Upper lobe of right lung (tissue), 1 donor: ENCODE data around the gene TYMP. TPM values are rescaled to one million over a fixed set of nuclear protein-coding genes. Genes with fewer than 3 reads are reported as not detected.

ENCODE experiments used
- ATAC-seq: fragments of 200-7000 bp; cut with Tn5 transposase; one replicate; pipeline ENCODE4 v1.9.1; 2020; ENCODE audit warnings: mild to moderate bottlenecking, moderate library complexity
- DNase-seq: peaks from one replicate; pipeline ENCODE4 v3.0.0-alpha.2; 2020
- H3K27ac ChIP-seq: fragments of 200-600 bp; one replicate; pipeline ENCODE4 v1.8.0; 2022
- H3K27me3 ChIP-seq: fragments of 200-600 bp; one replicate; pipeline ENCODE4 v1.8.0; 2022; ENCODE audit warnings: mild to moderate bottlenecking
- H3K36me3 ChIP-seq: fragments of 200-600 bp; one replicate; pipeline ENCODE4 v1.8.0; 2022
- H3K4me1 ChIP-seq: fragments of 200-600 bp; one replicate; pipeline ENCODE4 v1.8.0; 2022
- H3K4me3 ChIP-seq: fragments of 200-600 bp; one replicate; pipeline ENCODE4 v1.8.0; 2022; ENCODE audit warnings: mild to moderate bottlenecking
- H3K9me3 ChIP-seq: fragments of 200-600 bp; one replicate; pipeline ENCODE4 v1.8.0; 2022
- intact Hi-C: fragments of 100-400 bp; cut with DNase I; formaldehyde crosslinking; loops from one replicate; pipeline ENCODE4 v1.11.0; 2022
- total RNA-seq: library from RNA; stranded (reverse); fragmentation: NEBNext Ultra II Directional; extraction: Animal tissue kit (Norgen Biotek cat#: 25700); gene quantifications from one replicate; pipeline ENCODE4 v1.2.1, GENCODE V29; 2021
- TF ChIP-seq, protein P1 (sequence below): fragments of 200-600 bp; IDR thresholded peaks from one replicate; pipeline ENCODE4 v1.8.0; 2022; ENCODE audit warnings: antibody characterized with exemption
- donor health status: DM: no; HTN: yes; CAD: no; lungs with severe emphysema.

The TYMP gene
- total RNA-seq, 1 donor from 2014 or later = 122 TPM

DNA sequence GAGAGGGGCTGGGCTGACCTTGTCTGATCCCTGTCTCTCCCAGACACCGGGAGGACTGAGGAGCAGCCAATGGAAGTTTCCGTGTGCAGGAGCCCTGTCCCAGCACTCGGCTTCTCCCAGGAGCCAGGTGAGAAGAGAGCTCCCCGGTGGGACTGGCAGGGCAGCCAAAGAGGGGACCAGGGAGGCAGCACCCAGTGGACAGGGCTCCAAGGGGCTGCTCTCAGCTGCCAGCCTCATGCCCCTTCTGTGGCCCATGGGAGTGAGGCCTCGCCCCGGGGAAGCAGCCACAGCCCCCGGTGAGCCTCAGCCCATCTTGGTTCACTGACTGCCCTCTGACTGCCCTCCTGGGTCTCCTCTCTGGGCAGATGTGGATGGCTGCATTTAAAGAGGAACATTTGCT is 11.2 kb downstream of the TYMP start:
- intact Hi-C loops = no loop called here
- H3K9me3 ChIP-seq = no peaks in the 10 kb centered on the region
- no peak overlapping the region for H3K4me3 ChIP-seq
- TF ChIP-seq, protein P1, sequence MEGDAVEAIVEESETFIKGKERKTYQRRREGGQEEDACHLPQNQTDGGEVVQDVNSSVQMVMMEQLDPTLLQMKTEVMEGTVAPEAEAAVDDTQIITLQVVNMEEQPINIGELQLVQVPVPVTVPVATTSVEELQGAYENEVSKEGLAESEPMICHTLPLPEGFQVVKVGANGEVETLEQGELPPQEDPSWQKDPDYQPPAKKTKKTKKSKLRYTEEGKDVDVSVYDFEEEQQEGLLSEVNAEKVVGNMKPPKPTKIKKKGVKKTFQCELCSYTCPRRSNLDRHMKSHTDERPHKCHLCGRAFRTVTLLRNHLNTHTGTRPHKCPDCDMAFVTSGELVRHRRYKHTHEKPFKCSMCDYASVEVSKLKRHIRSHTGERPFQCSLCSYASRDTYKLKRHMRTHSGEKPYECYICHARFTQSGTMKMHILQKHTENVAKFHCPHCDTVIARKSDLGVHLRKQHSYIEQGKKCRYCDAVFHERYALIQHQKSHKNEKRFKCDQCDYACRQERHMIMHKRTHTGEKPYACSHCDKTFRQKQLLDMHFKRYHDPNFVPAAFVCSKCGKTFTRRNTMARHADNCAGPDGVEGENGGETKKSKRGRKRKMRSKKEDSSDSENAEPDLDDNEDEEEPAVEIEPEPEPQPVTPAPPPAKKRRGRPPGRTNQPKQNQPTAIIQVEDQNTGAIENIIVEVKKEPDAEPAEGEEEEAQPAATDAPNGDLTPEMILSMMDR = no peak
- no peak overlapping the region for H3K27ac ChIP-seq
- ATAC-seq (no peak), DNase-seq (no peak)
- peaks cover 48% of the 10 kb centered on the region for H3K36me3 ChIP-seq
- no peaks in the 10 kb centered on the region for H3K4me1 ChIP-seq
- H3K27me3 ChIP-seq = no peaks in the 10 kb centered on the region

DNA sequence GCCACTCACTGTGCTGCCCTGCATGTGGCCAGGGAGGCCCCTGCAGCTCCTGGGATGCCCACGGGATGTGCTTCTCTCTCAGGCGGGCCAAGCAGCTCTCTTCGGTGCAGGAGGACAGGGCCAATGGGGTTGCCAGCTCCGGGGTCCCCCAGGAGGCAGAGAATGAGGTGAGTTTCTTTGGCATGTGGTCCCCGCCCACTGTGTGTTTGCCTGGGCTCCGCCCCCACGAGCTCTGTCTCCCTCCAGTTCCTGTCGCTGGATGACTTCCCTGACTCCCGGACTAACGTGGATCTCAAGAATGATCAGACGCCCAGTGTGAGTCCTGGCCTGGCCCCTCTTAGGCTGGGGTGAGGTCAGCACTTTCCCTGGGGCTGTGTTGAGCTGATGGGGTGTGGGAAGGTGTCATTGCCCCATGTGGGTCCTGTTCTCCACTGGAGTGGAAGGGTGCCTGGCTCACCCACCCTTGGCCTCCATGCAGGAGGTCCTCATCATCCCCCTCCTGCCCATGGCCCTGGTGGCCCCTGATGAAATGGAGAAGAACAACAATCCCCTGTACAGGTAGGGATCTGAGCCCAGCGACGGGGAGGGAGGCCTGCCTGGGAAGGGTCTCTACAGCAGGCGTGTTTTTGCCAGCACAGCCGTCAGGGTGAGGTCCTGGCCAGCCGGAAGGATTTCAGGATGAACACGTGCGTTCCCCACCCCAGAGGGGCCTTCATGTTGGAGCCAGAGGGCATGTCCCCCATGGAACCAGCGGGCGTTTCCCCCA is 12.1 kb downstream of the TYMP start:
- DNase-seq = no peak
- no peaks in the 10 kb centered on the region for H3K9me3 ChIP-seq
- no peak for ATAC-seq
- TF ChIP-seq, protein P1 = no peak
- no peaks in the 10 kb centered on the region for H3K4me1 ChIP-seq
- H3K36me3 ChIP-seq = peaks cover 38% of the 10 kb centered on the region
- no peak overlapping the region for H3K27ac ChIP-seq
- H3K27me3 ChIP-seq = no peaks in the 10 kb centered on the region
- intact Hi-C loops = no loop called here
- no peak overlapping the region for H3K4me3 ChIP-seq

DNA sequence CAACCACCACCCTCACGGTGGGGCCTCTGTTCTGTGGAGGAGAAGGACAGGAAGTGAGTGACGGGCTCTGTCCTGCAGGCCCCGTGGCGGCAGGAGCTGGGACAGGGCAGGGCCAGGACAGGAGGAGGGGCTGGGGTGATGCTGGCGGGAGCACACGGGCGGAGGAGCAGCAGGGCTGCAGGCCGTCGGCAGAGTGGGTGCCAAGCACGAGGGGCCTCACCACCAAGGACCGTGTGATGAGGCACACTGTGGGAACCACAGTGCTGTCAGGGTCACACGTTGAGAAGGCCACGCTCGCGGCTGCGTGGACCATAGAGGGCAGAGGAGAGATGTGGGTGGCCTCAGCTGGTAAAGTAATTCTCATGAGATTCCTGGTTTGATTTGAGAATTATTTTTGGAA is 12.9 kb downstream of the TYMP start:
- no peaks in the 10 kb centered on the region for H3K9me3 ChIP-seq
- no peak overlapping the region for H3K4me3 ChIP-seq
- no peak overlapping the region for H3K27ac ChIP-seq
- peaks cover under 1% of the 10 kb centered on the region for H3K4me1 ChIP-seq
- ATAC-seq (no peak), DNase-seq (no peak)
- intact Hi-C loops = no loop called here
- TF ChIP-seq, protein P1 = no peak
- peaks cover 33% of the 10 kb centered on the region for H3K36me3 ChIP-seq
- H3K27me3 ChIP-seq = no peaks in the 10 kb centered on the region

DNA sequence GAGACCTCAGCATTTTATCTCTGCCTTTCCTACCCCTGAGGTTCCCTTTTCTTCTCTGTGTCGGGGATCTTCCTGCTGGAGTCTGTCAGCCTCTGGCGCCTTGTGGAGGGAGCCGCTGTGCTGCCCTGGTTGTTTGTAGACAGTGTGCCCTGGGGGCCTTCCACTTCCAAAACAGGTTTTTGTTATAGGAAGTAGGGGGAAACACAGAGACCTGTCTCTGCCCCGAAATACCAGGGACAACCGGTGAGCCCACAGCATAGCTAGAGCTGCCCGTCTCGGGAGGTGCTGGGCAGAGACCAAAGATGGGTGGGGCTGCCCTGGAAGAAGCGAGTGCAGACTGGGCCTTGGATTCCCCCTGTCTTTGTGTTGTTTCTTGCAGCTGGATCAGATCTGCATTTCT is 13.7 kb downstream of the TYMP start:
- DNase-seq (no peak), ATAC-seq (no peak)
- Histone ChIP-seq H3K4me3 (no peak overlapping the region), H3K27ac (no peak overlapping the region), H3K4me1 (peaks cover 4% of the 10 kb centered on the region), H3K36me3 (peaks cover 33% of the 10 kb centered on the region), H3K27me3 (no peaks in the 10 kb centered on the region), H3K9me3 (no peaks in the 10 kb centered on the region)
- TF ChIP-seq, protein P1 = no peak
- intact Hi-C loops = no loop called here

DNA sequence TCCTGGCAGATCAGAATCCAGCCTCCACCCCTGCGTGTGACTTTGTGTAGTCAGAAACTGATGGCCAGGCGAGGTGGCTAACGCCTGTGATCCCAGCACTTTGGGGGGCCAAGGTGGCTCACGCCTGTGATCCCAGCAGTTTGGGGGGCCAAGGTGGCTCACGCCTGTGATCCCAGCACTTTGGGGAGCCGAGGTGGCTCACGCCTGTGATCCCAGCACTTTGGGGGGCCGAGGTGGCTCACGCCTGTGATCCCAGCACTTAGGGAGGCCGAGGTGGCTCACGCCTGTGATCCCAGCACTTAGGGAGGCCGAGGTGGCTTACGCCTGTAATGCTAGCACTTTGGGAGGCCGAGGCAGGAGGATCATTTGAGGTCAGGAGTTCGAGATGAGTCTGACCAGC is 16.6 kb downstream of the TYMP start:
- Histone ChIP-seq H3K9me3 (no peaks in the 10 kb centered on the region), H3K4me1 (peaks cover 13% of the 10 kb centered on the region), H3K27ac (no peak overlapping the region), H3K27me3 (no peaks in the 10 kb centered on the region), H3K4me3 (no peak overlapping the region), H3K36me3 (peaks cover 17% of the 10 kb centered on the region)
- DNase-seq = no peak
- TF ChIP-seq, protein P1 = no peak
- intact Hi-C loops = no loop called here
- ATAC-seq = no peak
